HG03196 (cell line): ENCODE data around the gene FOXP1.
"Not testable (repeated sequence)": the region's sequence is repeated elsewhere in the genome, so short reads cannot be mapped to it uniquely, and the experiment has no call there.

ENCODE experiments used
- ATAC-seq: cut with Tn5 transposase; IDR thresholded peaks from one replicate; pipeline ENCODE4 v1.9.1; 2021; ENCODE audit not compliant: unreplicated experiment

The FOXP1 gene

DNA sequence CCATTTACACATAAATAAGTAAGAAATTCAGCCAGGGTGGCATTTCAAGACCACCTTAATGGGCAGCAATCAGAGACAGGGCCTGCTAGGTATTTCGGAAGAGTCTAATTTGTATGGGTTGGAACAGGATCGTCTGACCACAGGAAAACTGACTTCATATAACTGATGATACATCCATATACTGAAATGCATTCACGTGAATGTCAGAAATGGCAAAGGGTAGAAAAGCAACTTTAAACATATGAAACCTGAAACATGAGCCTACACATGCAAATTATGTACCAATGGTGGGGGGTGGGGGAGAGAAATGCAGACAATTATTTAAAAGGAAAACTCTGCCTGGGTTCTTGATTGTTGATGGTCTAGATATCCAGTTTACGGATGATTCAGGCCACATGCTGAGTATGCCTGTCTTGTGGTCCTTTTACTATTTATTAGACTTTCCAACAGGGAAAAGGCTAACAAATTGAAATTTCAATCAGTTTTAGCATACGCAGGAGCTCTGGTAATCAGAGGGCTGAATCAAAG lies 582.2 kb downstream of the FOXP1 start:
- ATAC-seq: no peak

DNA sequence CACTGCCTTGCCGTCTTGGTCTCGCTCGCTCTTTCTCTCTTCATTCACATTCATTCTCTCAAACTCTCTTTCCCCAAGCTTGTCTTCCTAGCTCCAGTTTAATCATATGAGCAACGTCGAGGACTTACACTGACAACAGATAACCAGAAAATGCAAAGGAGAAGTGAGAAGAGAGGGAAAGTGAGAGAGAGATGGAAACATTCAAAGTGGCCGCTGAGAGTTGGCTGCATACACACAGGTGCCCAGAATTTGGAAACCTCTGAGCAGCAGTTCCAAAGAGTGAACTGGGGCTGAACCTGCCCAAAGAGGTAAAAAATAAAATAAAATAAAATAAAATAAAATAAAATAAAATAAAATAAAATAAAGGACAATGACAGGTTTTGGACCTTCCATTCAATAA lies 583.0 kb downstream of the FOXP1 start:
- no peak for ATAC-seq

DNA sequence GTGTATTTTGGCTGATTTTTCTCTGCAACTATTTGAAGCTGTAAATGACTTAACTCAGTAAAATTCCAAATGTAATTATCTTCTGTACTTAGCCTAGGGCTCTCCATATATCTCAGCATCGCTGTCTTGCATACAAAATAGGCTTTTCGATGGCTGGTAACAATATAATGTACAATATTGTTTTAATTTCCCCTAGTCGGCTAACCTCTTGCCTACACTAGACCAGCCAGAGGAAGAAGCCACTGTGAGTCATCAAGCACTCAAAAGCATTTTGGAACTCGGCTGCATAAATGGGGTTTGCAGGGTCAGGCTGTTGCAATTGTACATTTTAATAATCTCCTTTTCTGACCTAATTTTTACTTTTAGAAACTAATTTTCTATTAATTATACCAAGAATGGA lies 583.8 kb downstream of the FOXP1 start:
- ATAC-seq: no peak

DNA sequence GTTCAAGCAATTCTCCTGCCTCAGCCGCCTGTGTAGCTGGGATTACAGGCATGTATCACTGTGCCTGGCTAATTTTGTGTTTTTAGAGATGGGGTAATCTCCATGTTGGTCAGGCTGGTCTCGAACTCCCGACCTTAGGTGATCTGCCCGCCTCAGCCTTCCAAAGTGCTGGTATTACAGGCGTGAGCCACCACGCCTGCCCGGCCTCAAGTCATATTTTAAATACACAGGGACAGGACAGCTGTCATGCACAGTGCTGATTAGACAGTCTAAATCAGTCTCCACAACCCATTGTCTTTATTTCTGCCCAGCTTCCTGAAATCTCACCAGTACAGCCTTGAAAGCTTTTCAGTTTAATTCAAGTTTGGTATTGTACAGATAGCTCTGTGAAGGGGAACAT lies 587.4 kb downstream of the FOXP1 start:
- no peak for ATAC-seq

DNA sequence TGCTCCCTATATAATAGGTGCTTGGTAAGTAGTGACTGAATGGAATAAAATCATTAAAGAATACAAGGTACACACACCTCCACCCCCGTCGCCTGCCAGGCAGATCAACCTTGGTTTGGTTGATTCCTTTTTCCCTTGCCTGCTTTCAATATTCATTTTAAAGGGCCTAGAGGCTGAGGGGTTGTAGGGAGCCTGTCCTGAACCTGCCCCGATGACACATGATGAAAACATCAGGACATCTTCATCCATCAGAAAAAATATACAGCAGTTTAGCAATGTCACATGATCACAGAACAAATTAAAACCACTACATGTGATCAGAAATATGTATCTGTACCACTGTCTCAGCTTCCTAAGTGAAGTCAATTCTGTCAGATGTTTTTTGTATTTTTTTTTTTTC lies 588.9 kb downstream of the FOXP1 start:
- no peak for ATAC-seq

DNA sequence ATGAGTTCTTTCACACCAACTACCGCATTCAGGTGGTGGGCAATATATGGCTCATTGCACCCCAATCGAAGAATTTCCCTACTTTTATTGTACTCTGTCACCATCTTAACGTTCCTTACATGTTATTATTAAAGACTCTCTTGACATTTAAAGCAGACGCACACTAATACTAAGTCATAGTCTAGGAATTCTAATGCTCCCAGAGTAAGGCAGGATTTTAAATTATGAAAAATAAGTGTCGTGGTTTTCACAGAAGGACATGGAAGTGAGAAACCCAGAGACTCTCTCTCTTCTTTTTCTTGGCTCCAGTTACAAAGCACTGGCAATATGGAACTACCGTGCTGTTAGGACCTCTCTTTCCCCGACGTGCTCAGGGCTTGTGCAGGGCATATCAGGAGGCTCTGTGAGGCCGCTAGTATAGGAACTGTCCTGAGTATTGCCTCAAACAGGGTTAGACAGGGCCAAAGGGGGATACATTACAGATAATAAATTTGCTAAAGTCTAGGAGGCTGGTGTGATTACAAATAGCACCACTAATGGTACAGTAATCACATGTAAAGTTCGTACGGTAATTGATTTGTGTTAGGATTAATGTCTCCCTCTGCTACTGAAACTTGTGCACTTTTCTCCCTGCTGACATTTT lies 590.8 kb downstream of the FOXP1 start:
- no peak for ATAC-seq

DNA sequence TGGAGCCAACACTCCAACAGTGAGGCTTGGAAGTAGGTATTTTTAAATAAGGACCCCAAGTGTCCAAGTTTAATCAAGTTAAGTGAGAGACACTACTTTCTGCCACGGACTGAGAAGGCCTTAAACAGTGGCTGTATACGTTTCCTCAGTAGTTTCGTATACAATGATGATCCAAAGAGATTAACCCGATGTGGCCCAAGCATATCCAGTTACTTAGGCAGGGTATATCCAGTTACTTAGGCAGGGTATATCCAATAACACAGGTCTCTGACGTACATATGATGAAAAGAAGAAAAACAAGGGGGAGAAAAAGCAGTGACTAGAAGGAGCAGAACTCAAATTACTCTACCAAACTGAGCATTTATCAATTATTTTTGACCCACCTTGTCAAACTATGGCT lies 591.4 kb downstream of the FOXP1 start:
- no peak for ATAC-seq

DNA sequence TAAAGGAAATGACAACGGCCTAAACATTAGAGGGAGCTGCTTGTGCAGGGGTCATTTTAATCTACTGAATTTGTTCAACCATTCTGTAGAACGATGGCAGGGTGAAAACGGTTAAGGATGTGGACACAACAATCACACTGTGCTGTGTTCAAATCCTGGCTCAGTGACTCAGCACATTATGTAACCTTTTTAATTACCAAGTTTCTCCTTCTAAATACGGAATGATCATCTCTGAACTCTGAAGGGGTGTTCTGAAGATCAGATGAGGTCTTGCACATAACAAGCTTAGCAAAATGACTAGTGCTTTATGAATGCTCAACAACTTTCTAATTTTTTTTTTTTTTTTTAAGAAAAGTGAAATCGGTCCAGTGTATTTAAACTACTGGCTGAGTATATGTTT lies 592.8 kb downstream of the FOXP1 start:
- ATAC-seq: no peak

DNA sequence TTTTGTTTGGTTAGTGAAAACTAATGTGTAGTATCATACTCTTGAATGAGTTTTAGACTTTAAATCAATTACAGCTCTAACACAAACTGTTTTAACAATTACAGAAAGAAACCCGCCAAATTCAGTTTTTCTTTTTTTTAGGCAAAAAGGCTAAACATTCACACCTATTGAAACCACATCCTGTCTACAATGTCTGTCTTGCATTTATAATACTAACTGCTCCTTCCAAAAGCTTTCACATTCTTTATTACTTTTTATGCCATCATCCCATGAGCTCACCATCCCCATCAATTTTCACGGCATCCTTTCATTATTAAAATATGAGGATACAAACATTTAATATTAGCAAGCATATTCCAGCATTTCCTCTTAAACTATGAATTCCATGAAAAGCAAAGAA lies 593.3 kb downstream of the FOXP1 start:
- ATAC-seq: no peak

GRCh38 chr3:70989174-70989573 lies 594.4 kb downstream of the FOXP1 start:
- no peak for ATAC-seq

DNA sequence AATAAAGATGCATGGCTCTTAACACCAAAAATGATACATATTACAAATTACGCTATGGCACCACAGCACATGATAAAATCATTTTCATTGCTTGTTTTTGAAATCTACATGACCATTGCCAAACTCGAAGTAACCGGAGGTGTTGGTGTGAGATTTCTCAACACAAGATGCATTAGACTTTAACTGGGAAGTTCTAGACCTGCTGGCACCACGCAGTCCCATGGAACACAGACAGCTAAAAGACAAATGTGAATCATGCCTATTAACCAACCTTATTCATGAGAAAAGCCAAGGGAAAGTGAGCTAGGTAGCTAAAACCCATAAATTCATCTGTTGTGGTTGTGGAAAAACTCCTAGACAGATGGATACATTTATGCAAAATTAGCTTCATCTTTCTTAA lies 595.4 kb downstream of the FOXP1 start:
- ATAC-seq: no peak

- no peak for ATAC-seq
Measured at GRCh38 chr3:70985572-70985971, 598.0 kb downstream of the FOXP1 start.

DNA sequence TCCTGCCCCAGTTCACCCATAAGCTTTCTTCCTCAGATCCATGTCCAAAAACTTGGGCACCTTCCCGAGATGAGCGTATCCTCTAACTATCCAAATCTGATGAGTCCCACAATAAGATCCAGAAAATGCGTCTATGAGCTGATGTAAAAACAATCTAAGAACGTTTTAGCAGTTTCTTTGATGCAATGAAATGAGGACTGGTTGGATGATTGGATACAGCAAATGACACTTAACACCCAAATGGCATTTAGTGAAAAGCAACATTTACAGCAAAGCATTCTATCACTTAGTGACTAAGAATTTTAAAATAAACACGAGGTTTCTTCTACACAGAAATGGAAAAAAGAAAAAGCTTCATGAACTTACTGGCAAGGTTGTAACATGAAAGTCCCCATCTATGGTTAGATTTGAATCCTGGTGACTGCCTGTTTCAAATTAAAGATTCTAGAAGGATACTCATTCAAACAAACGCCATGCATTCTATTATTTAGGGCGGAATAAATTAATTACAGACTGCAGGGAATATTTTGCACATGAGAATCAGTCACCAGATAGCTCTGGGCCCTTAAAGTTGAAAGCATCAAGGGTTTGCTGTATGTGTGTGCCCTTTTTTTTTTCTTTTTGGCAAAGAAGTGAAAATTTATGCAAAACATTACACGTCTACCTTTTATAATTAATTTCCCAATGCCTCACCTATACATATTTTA lies 598.6 kb downstream of the FOXP1 start:
- ATAC-seq: no peak

- ATAC-seq: peak; percentile 77
Measured at GRCh38 chr3:70982700-70983140, 600.8 kb downstream of the FOXP1 start.

- no peak for ATAC-seq
Measured at GRCh38 chr3:70982284-70982683, 601.2 kb downstream of the FOXP1 start.

GRCh38 chr3:70981231-70981880 lies 602.2 kb downstream of the FOXP1 start:
- ATAC-seq: no peak

GRCh38 chr3:70980646-70981170 lies 602.8 kb downstream of the FOXP1 start:
- ATAC-seq: no peak

DNA sequence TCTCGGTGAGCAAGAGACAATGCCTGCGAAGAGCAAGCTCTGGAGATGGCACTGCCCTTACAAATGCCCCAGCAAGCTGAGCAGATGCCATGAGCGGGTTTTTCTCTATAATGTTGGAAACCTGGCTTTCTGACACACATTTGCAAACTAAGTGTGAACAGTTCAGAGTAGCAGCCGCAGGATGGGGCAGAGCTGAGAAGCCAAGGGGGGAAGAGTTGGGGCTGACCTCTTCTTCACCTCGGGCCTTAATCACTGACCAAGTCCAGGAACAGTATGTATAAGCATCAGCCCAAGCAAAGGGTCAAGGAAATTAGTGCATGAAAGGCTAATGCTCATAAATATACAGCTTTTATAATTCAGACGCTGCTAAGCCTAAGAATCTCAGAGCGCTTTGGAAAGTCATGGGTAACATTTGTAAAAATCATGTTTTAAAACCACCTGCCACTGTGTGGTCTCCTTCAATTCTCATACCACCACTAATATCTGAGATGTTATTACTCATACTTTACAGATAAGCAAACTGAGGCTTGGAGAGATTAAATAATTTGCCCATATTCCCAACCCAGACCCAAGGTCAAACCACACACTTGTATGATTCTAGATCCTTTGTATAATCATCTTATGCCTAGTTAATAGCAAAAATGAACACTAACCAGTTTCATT lies 603.4 kb downstream of the FOXP1 start:
- no peak for ATAC-seq

DNA sequence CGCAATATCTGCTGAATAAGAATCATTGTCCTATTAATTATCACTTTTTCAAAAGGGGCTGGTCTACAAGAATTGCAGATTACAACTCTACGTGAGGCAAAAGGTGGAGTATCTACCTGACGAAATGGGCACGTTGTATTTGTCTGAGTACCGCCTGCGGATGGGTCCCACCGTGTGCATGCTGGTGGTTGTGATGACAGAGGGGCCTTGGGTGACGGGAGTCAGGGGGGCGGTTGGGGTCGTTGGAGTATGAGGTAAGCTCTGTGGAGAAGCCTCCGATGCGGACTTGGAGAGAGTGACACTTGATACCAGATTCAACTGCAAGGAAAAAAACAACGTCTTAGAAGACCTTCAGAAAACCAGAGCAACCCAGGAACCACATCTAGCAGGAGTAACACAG lies 605.8 kb downstream of the FOXP1 start:
- no peak for ATAC-seq

GRCh38 chr3:70975981-70976380 lies 607.5 kb downstream of the FOXP1 start:
- ATAC-seq: not testable (repeated sequence)

- ATAC-seq: no peak
Measured at GRCh38 chr3:70974747-70975146, 608.8 kb downstream of the FOXP1 start.
